Measurements from ENCODE around the gene NSUN6. TPM values are rescaled to one million over a fixed set of nuclear protein-coding genes. Genes with fewer than 3 reads are reported as not detected.

NSUN6 gene
- total RNA-seq, 4 donors from 2014 or later: 7.3 to 17.8 (median 7.9) TPM

GRCh38 chr10:18583575-18584270 lies 67.7 kb downstream of the NSUN6 start:
- no peak for TF ChIP-seq CTCF (IDR thresholded peaks at IDR 0.05)

DNA sequence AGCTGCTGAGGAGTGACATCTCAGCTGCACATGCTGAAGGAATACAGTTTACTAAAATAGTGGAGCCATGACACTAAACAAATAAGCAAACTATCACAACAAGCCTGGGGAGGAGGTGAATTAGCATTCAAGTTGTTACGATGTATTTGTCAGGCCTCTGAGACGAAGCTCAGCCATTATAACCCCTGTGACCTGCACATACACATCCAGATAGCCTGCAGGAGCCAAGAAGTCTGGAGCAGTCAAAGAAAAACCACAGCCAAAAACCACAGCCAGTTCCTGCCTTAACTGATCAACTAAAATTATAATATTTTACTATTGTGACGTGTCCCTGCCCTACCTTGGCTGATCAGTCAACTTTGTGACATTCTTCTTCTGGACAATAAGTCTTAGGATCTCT lies 68.6 kb downstream of the NSUN6 start:
- no peak for ATAC-seq (ENCODE audit: low FRiP score)
- no peak for TF ChIP-seq CTCF (IDR thresholded peaks at IDR 0.05)
- no peak for DNase-seq (ENCODE audit: low spot score)

More at GRCh38 chr10:18583575-18584270, 67.7 kb downstream of the NSUN6 start:
- no peak for DNase-seq (ENCODE audit: low spot score)
- ATAC-seq (ENCODE audit: low FRiP score): no peak

DNA sequence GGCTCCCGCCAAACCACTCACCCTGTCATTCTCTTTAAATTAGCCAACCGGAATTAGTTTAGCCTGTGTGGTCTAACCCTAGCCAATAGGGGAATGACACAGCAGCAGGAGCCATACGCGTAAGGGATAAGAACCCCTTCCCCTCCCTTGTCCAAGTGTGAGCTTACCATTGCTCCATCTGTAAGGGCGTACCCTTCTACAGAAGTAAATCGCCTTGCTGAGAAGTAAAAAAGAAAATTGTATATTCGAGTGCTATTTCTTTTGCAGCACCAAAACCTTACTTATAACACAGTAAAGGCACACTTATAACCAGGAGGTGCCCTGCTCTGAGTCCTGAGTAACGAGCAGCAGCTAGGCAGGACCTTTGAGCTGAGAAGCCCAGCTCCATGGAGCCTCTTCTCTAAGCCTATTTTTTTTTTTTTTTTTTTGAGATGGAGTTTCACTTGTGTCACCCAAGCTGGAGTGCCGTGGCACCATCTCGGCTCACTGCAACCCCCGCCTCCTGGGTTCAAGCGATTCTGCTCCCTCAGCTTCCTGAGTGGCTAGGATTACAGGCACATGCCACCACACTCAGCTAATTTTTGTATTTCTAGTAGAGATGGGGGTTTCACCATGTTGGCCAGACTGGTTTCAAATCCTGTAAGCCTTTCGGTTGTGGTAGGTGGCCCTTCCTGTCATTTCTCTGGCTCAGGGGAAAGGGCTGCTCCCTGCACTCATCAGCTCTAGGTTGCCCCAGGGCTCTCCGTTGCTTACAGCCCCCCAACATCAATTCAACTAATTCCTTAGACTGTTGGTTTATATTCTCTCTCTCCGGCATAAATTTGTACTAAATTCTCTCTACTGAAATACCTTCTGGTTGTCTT lies 73.3 kb downstream of the NSUN6 start:
- DNase-seq (ENCODE audit: low spot score): no peak
- TF ChIP-seq CTCF (IDR thresholded peaks at IDR 0.05): no peak
- ATAC-seq (ENCODE audit: low FRiP score): no peak

- no peak for TF ChIP-seq CTCF (IDR thresholded peaks at IDR 0.05)
- no peak for ATAC-seq (ENCODE audit: low FRiP score)
- DNase-seq (ENCODE audit: low spot score): no peak
Measured at GRCh38 chr10:18576586-18576985, 74.8 kb downstream of the NSUN6 start.

- DNase-seq (ENCODE audit: low spot score): no peak
- no peak for ATAC-seq (ENCODE audit: low FRiP score)
- no peak for TF ChIP-seq CTCF (IDR thresholded peaks at IDR 0.05)
Measured at GRCh38 chr10:18572959-18573561, 78.3 kb downstream of the NSUN6 start.

GRCh38 chr10:18571780-18572179 lies 79.6 kb downstream of the NSUN6 start:
- TF ChIP-seq CTCF (IDR thresholded peaks at IDR 0.05): no peak
- DNase-seq (ENCODE audit: low spot score) (no peak), ATAC-seq (ENCODE audit: low FRiP score) (no peak)

All from omental fat pad (tissue), 4 donors.